ENCODE data around the gene RAI14.

DNA sequence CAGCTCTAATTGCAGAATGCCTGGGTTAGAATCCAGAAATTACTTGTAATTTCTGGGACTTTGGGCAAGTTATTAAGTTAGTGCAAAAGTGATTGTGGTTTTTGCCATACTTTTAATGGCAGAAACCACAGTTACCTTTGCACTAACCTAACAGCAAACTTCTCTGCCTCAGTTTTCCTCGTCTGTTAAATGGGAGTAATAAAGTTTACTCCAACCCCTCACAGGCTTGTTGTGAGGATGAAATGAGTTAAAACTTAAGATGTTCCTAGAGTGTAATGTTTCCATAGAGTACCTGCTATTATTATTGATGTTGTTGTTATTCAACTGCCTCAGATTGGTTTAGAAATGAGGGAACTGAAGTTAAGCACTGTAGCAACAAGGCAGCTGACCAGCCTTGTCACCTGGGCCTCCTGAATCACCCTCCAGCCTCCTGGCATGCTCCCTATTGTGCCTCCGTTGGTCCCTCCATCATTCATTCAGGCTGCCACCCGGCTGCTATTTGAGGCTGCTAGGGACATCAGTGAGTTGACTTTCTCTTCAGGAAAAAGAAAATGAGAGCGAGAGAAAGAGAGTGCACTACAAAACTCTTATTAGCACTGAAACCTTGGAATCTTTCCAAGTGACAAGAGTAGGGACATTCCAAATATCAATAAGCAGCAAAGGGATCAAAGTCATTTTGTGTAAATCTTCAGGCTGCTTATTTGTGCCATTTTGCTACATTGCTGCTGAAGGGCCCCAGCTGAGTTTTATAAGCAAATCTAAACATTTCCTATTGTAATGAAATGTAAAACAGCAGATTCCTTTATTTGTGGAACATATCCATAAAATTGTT is 116.4 kb downstream of the RAI14 start:
- TF ChIP-seq, protein P1, sequence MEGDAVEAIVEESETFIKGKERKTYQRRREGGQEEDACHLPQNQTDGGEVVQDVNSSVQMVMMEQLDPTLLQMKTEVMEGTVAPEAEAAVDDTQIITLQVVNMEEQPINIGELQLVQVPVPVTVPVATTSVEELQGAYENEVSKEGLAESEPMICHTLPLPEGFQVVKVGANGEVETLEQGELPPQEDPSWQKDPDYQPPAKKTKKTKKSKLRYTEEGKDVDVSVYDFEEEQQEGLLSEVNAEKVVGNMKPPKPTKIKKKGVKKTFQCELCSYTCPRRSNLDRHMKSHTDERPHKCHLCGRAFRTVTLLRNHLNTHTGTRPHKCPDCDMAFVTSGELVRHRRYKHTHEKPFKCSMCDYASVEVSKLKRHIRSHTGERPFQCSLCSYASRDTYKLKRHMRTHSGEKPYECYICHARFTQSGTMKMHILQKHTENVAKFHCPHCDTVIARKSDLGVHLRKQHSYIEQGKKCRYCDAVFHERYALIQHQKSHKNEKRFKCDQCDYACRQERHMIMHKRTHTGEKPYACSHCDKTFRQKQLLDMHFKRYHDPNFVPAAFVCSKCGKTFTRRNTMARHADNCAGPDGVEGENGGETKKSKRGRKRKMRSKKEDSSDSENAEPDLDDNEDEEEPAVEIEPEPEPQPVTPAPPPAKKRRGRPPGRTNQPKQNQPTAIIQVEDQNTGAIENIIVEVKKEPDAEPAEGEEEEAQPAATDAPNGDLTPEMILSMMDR (IDR thresholded peaks at IDR 0.05 in 4 of 5, conservative IDR thresholded peaks at IDR 0.05 in 1 of 5): no peak
- no peak for TF ChIP-seq POLR2A (IDR thresholded peaks at IDR 0.05)
